Colonic mucosa (tissue), 4 donors: ENCODE measurements around the gene MAMLD1. TPM values are rescaled to one million over a fixed set of nuclear protein-coding genes. Genes with fewer than 3 reads are reported as not detected.

Experiments
- DNase-seq: peaks from one replicate; pipeline ENCODE4 v3.0.0-alpha.2; 2020
- H3K27ac ChIP-seq: fragments of 200-600 bp; one replicate; pipeline ENCODE4 v1.8.0; 2021
- H3K27me3 ChIP-seq: fragments of 200-600 bp; one replicate; pipeline ENCODE4 v1.8.0; 2021
- H3K36me3 ChIP-seq: fragments of 200-600 bp; one replicate; pipeline ENCODE4 v1.8.0; 2021
- H3K4me1 ChIP-seq: fragments of 200-600 bp; one replicate; pipeline ENCODE4 v1.8.0; 2021; ENCODE audit warnings: mild to moderate bottlenecking
- H3K4me3 ChIP-seq: fragments of 200-600 bp; one replicate; pipeline ENCODE4 v1.8.0; 2021
- H3K9ac ChIP-seq, 2 donors: one replicate each; pipeline ENCODE4 v1.7.0; 2013; ENCODE audit warnings: control low read depth in 2 of 2, low read depth in 2 of 2, low read length in 2 of 2
- H3K9me3 ChIP-seq: fragments of 200-600 bp; one replicate; pipeline ENCODE4 v1.8.0; 2021
- CTCF ChIP-seq: fragments of 200-600 bp; IDR thresholded peaks from one replicate; pipeline ENCODE4 v1.8.0; 2022; ENCODE audit warnings: antibody characterized with exemption, mild to moderate bottlenecking
- intact Hi-C: fragments of 100-400 bp; cut with DNase I; formaldehyde crosslinking; loops from one replicate; pipeline ENCODE4 v1.14.1; 2022
- total RNA-seq, 2 donors: library from RNA; stranded (reverse); fragmentation: NEBNext Ultra II Directional in 1 of 2; extraction: Animal tissue kit (Norgen Biotek cat#: 25700) in 1 of 2; gene quantifications; one replicate each; pipeline ENCODE4 v1.2.1, GENCODE V29; 2021
- donor health status: healthy.
- donor health status: DM: no; HTN: no; CAD: no.
- donor health status: DM: no; HTN: no; CAD: no.

MAMLD1 gene
- total RNA-seq, 2 donors from 2014 or later = 0.49 to 0.93 TPM

- no peaks in the 10 kb centered on the region for H3K36me3 ChIP-seq
- H3K4me3 ChIP-seq = no peak overlapping the region
- no peak overlapping the region for H3K9ac ChIP-seq
- no peaks in the 10 kb centered on the region for H3K4me1 ChIP-seq
- no peaks in the 10 kb centered on the region for H3K27me3 ChIP-seq
- no peak for TF ChIP-seq CTCF
- intact Hi-C loops = no loop called here
- no peak for DNase-seq
- H3K27ac ChIP-seq = no peak overlapping the region
- no peaks in the 10 kb centered on the region for H3K9me3 ChIP-seq
Measured at GRCh38 chrX:150410513-150410912, 47.4 kb downstream of the MAMLD1 start.

DNA sequence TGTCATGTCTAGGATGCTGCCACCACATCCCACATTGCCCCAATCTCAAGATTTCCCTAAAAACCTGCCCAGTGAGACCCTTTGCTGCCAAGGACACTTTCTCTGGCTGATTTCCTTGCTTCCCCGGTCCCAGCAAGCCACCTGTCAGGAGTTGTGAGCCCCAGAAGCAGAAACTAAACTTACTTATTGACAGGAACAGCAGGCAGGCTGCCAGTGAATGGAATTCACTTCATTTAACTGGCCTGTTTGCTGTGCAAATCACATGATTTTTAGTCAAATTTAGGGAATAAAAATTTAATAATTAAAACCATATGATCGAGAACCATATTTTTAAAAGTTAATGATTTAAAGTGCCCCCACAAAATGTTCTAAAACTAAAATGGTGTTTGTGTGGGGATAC, 48.5 kb downstream of the MAMLD1 start:
- DNase-seq = no peak
- H3K27ac ChIP-seq = no peak overlapping the region
- H3K4me3 ChIP-seq = no peak overlapping the region
- no peak overlapping the region for H3K9ac ChIP-seq
- TF ChIP-seq CTCF = no peak
- H3K36me3 ChIP-seq = no peaks in the 10 kb centered on the region
- H3K9me3 ChIP-seq = no peaks in the 10 kb centered on the region
- H3K27me3 ChIP-seq = no peaks in the 10 kb centered on the region
- intact Hi-C loops = no loop called here
- H3K4me1 ChIP-seq = no peaks in the 10 kb centered on the region

DNA sequence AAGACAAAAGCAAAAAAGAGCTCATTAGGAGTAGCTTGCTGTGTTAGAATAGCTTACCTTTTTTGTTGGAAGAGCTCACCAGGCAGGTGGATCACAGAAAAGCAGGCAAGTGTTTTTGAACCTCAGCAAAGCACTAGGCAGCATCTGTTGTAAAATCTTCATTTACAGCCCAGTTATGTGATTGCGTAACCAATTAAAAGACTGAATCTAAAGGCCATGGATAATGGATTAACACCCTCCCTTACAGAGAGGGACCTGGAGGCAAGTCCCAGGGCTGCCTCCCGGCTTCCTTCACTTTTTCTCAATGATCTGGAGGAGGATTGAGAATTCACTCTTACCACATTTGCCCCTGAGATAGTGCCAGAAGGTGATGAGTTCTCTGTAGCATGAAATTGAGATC, 51.1 kb downstream of the MAMLD1 start:
- no peak for DNase-seq
- no peak overlapping the region for H3K27ac ChIP-seq
- no peaks in the 10 kb centered on the region for H3K27me3 ChIP-seq
- H3K9me3 ChIP-seq = no peaks in the 10 kb centered on the region
- intact Hi-C loops = no loop called here
- no peak for TF ChIP-seq CTCF
- H3K4me1 ChIP-seq = no peaks in the 10 kb centered on the region
- no peaks in the 10 kb centered on the region for H3K36me3 ChIP-seq
- H3K9ac ChIP-seq = no peak overlapping the region
- no peak overlapping the region for H3K4me3 ChIP-seq

- Histone ChIP-seq H3K9ac (no peak overlapping the region), H3K27me3 (no peaks in the 10 kb centered on the region), H3K9me3 (no peaks in the 10 kb centered on the region), H3K4me3 (no peak overlapping the region), H3K36me3 (no peaks in the 10 kb centered on the region), H3K4me1 (no peaks in the 10 kb centered on the region), H3K27ac (no peak overlapping the region)
- TF ChIP-seq CTCF = no peak
- DNase-seq = no peak
- intact Hi-C loops = no loop called here
Measured at GRCh38 chrX:150416469-150416868, 53.4 kb downstream of the MAMLD1 start.

DNA sequence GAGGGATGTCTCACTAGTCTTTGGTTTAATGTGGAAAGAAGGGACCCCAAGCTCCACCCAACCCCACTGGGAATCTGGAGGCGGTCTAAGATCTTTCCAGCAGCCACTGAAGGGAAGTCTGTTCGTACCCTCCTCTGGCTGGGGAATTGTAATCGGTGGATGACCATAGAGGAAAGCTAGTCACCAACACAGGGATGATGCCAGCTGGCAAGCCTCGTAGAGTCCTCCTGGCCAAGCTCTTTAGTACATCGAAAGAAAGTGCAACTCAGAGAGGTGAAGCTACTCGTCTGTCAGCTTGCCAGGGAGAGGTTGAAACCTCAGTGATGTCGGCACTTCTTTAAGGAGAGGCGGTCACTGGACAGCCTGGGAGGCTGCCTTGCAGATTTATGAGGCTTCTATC, 58.7 kb downstream of the MAMLD1 start:
- DNase-seq = no peak
- H3K9ac ChIP-seq = no peak overlapping the region
- no peaks in the 10 kb centered on the region for H3K36me3 ChIP-seq
- no peak overlapping the region for H3K27ac ChIP-seq
- no peaks in the 10 kb centered on the region for H3K4me1 ChIP-seq
- H3K27me3 ChIP-seq = no peaks in the 10 kb centered on the region
- H3K9me3 ChIP-seq = no peaks in the 10 kb centered on the region
- intact Hi-C loops = no loop called here
- no peak overlapping the region for H3K4me3 ChIP-seq
- TF ChIP-seq CTCF = no peak

DNA sequence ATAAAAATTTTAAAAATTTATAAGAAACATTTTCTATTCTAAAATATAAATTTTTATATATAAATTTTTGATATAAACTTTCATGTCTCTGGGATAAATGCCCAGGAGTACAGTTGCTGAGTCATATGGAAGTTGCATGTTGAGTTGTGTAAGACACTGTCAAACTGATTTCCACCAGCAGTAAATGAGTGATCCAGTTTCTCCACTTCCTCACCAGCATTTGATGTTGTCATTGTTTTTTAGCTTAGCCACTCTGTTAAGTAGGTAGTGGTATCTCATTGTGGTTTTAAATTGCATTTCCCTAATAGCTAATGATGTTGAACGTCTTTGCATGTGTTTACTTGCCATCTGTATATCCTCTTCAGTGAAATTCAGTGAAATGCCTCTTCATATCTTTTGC, 66.5 kb downstream of the MAMLD1 start:
- intact Hi-C loops = no loop called here
- Histone ChIP-seq H3K27ac (no peak overlapping the region), H3K4me1 (no peaks in the 10 kb centered on the region), H3K9me3 (no peaks in the 10 kb centered on the region), H3K4me3 (no peak overlapping the region), H3K36me3 (no peaks in the 10 kb centered on the region), H3K27me3 (no peaks in the 10 kb centered on the region), H3K9ac (no peak overlapping the region)
- TF ChIP-seq CTCF = no peak
- DNase-seq = no peak
